Measurements from ENCODE around the gene WFDC12. TPM values are rescaled to one million over a fixed set of nuclear protein-coding genes. Genes with fewer than 3 reads are reported as not detected.

Gene WFDC12
- total RNA-seq, 1 donor from 2014 or later = not detected

DNA sequence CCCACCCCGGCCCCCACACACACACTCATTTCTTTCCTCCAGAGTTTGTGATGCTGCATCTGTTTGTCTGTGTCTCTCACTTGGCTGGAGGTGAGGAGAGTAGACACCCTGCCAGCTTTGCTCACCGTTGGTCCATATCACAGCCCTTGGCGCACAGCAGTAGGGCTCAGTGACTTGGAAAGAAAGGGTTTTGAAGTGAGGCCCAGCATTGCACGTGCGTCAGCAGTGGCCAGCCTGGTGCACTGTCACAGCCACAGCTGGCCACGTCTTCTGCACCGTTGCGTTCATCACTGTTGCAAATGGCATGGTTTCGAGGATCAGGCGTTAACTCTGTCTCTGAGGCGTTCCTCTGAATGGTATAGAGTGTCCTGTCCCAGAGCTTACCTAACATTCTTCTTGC, 13.0 kb downstream of the WFDC12 start:
- H3K9me3 Mint-ChIP-seq = no peaks in the 10 kb centered on the region
- H3K27me3 Mint-ChIP-seq = peaks cover 24% of the 10 kb centered on the region
- H3K36me3 Mint-ChIP-seq = no peaks in the 10 kb centered on the region
- TF ChIP-seq, protein P1, sequence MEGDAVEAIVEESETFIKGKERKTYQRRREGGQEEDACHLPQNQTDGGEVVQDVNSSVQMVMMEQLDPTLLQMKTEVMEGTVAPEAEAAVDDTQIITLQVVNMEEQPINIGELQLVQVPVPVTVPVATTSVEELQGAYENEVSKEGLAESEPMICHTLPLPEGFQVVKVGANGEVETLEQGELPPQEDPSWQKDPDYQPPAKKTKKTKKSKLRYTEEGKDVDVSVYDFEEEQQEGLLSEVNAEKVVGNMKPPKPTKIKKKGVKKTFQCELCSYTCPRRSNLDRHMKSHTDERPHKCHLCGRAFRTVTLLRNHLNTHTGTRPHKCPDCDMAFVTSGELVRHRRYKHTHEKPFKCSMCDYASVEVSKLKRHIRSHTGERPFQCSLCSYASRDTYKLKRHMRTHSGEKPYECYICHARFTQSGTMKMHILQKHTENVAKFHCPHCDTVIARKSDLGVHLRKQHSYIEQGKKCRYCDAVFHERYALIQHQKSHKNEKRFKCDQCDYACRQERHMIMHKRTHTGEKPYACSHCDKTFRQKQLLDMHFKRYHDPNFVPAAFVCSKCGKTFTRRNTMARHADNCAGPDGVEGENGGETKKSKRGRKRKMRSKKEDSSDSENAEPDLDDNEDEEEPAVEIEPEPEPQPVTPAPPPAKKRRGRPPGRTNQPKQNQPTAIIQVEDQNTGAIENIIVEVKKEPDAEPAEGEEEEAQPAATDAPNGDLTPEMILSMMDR (conservative IDR thresholded peaks at IDR 0.05) = no peak
- DNase-seq (ENCODE audit: extremely low spot score, unreplicated experiment) = no peak
- H3K27ac Mint-ChIP-seq = no peak overlapping the region
- no peaks in the 10 kb centered on the region for H3K4me1 Mint-ChIP-seq (ENCODE audit: unreplicated experiment)
- H3K4me3 Mint-ChIP-seq = no peak overlapping the region

DNA sequence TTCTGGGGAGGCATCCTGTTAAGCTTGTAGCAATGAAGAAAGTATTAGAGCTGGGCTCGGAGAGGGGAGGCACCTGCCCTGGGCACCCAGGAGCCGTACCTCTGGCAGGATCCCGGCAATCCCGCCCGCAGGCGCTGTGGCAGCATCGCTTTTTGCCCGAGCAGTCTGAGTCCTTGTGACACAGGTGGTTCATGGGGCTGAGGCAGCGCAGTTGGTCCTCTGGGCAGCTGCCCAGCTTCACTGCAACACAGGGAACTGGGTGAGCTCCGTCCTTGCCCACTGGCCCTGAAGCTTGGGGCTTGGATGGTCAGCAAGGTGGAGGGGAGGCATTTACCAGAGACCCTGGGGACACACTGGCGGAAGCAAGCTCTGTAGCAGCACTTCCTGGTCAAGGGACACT, 14.0 kb downstream of the WFDC12 start:
- Mint-ChIP-seq H3K9me3 (no peaks in the 10 kb centered on the region), H3K36me3 (no peaks in the 10 kb centered on the region), H3K27me3 (peaks cover 23% of the 10 kb centered on the region), H3K4me3 (no peak overlapping the region), H3K4me1 (ENCODE audit: unreplicated experiment) (no peaks in the 10 kb centered on the region), H3K27ac (no peak overlapping the region)
- TF ChIP-seq, protein P1 (conservative IDR thresholded peaks at IDR 0.05) = no peak
- DNase-seq (ENCODE audit: extremely low spot score, unreplicated experiment) = no peak

DNA sequence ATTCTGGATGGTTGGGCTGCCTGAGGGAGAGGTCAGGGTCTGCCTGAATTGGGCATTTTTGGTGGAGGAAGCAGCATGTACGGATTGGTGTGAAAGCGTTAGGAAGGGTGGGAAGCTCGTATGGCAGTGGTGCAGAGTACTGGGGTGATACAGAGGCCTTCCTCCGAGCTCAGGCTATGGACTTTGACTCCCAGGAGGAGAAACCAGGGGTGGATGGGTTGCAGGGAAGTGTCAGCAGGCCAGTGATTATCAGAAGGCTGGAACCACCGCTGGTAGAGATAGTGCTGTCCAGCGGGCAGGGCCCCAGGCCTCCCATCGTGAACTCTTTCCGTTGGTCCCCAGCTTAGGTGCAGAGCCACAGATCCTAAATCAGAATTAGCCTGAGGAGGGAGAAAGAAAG, 14.6 kb downstream of the WFDC12 start:
- no peaks in the 10 kb centered on the region for H3K36me3 Mint-ChIP-seq
- DNase-seq (ENCODE audit: extremely low spot score, unreplicated experiment) = no peak
- no peaks in the 10 kb centered on the region for H3K9me3 Mint-ChIP-seq
- no peak overlapping the region for H3K27ac Mint-ChIP-seq
- TF ChIP-seq, protein P1 (conservative IDR thresholded peaks at IDR 0.05) = no peak
- H3K27me3 Mint-ChIP-seq = peaks cover 20% of the 10 kb centered on the region
- H3K4me1 Mint-ChIP-seq (ENCODE audit: unreplicated experiment) = no peaks in the 10 kb centered on the region
- no peak overlapping the region for H3K4me3 Mint-ChIP-seq

DNA sequence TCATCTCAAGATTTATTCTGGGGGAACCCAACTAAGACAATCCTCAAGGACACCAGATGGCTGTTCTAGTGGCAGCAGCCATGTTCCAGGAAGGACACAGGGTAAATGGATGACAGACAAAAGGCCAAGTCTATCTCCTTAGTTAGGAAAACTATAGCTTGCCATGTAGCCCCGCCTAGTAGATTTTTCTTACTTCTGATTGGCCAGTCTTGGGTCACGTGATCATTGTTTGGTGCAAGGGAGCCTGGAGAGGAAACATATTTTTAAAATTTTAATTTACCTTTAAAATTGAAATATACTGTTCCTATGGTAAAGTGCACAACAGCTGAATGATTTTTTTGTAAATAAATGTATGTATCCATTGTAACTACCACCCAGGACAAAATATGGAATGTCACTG, 18.9 kb downstream of the WFDC12 start:
- no peak for DNase-seq (ENCODE audit: extremely low spot score, unreplicated experiment)
- peaks cover 31% of the 10 kb centered on the region for H3K27me3 Mint-ChIP-seq
- H3K27ac Mint-ChIP-seq = no peak overlapping the region
- TF ChIP-seq, protein P1 (conservative IDR thresholded peaks at IDR 0.05) = no peak
- no peak overlapping the region for H3K4me3 Mint-ChIP-seq
- H3K4me1 Mint-ChIP-seq (ENCODE audit: unreplicated experiment) = no peaks in the 10 kb centered on the region
- H3K36me3 Mint-ChIP-seq = no peaks in the 10 kb centered on the region
- no peaks in the 10 kb centered on the region for H3K9me3 Mint-ChIP-seq

DNA sequence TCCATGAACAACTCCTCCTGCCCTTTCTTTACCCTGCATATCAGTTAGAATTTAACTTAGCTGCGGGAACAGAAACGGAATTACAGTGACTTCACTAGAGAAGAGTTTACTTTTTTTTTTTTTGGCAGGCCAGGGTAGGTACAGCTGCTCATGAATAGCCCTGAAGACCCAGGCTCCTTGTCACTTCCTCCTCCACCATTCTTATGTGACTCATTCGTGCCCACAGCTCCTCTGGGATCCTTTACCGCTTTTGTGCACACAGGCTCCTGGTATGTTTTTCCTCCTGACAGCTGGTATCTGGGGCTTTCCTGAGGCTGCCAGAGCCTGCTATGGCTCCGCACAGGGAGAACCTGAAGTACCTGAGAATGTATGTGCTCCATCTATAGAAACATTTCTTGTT, 19.5 kb downstream of the WFDC12 start:
- Mint-ChIP-seq H3K9me3 (no peaks in the 10 kb centered on the region), H3K36me3 (no peaks in the 10 kb centered on the region), H3K4me1 (ENCODE audit: unreplicated experiment) (no peaks in the 10 kb centered on the region), H3K27ac (no peak overlapping the region), H3K4me3 (no peak overlapping the region), H3K27me3 (peaks cover 37% of the 10 kb centered on the region)
- DNase-seq (ENCODE audit: extremely low spot score, unreplicated experiment) = no peak
- TF ChIP-seq, protein P1 (conservative IDR thresholded peaks at IDR 0.05) = no peak

DNA sequence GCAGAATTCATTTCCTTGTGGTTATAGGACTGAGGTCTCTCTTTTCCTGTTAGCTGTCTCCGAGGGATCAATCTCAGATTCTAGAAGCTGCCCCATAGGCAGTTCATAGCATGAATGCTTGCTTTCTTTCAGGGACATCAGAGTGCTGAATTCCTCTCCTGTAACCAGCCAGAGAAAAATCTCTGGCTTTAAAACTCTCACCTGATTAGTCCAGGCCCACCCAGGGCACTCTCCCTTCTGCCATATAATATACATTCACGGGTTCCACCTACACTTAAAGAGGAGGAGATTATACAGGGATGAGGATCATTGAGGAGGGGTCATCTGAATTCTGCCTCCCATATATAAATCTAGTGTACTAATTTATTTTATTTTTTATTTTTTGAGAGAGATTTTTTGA, 21.2 kb downstream of the WFDC12 start:
- H3K27ac Mint-ChIP-seq = no peak overlapping the region
- H3K36me3 Mint-ChIP-seq = no peaks in the 10 kb centered on the region
- DNase-seq (ENCODE audit: extremely low spot score, unreplicated experiment) = no peak
- H3K27me3 Mint-ChIP-seq = peaks cover 47% of the 10 kb centered on the region
- H3K4me1 Mint-ChIP-seq (ENCODE audit: unreplicated experiment) = no peaks in the 10 kb centered on the region
- no peak overlapping the region for H3K4me3 Mint-ChIP-seq
- H3K9me3 Mint-ChIP-seq = no peaks in the 10 kb centered on the region
- TF ChIP-seq, protein P1 (conservative IDR thresholded peaks at IDR 0.05) = no peak
